Measurements from ENCODE around the gene A1BG. TPM values are rescaled to one million over a fixed set of nuclear protein-coding genes. Genes with fewer than 3 reads are reported as not detected.
A peak's percentile ranks its signal among the peaks of the same experiment; 100 is the strongest.

A1BG gene
- total RNA-seq, 4 donors from 2014 or later: 0.50 to 14.9 (median 3.4) TPM

- intact Hi-C loops (cut with DNase I): loop anchor here (10.0 kb wide), 1 partner anchor 83 kb away; the partner anchor contains the start of gene ZNF544
- Histone ChIP-seq H3K36me3 (peaks cover 19 to 21% of the 10 kb centered on the region in 2 donors), H3K4me1 (peaks cover 5 to 13% of the 10 kb centered on the region in 2 donors), H3K9me3 (no peaks in the 10 kb centered on the region), H3K27ac (no peak overlapping the region), H3K4me3 (replicated peaks in 1 of 3) (no peak overlapping the region), H3K27me3 (no peaks in the 10 kb centered on the region)
- TF ChIP-seq, protein P1, sequence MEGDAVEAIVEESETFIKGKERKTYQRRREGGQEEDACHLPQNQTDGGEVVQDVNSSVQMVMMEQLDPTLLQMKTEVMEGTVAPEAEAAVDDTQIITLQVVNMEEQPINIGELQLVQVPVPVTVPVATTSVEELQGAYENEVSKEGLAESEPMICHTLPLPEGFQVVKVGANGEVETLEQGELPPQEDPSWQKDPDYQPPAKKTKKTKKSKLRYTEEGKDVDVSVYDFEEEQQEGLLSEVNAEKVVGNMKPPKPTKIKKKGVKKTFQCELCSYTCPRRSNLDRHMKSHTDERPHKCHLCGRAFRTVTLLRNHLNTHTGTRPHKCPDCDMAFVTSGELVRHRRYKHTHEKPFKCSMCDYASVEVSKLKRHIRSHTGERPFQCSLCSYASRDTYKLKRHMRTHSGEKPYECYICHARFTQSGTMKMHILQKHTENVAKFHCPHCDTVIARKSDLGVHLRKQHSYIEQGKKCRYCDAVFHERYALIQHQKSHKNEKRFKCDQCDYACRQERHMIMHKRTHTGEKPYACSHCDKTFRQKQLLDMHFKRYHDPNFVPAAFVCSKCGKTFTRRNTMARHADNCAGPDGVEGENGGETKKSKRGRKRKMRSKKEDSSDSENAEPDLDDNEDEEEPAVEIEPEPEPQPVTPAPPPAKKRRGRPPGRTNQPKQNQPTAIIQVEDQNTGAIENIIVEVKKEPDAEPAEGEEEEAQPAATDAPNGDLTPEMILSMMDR (IDR thresholded peaks at IDR 0.05): no peak
- TF ChIP-seq POLR2A (IDR thresholded peaks at IDR 0.05): no peak
- WGBS, 2 donors: 86 to 89% methylated on average over 4 of the region's 4 CpGs
- DNase-seq: no peak
These were observed 45.6 kb downstream of the A1BG start for GRCh38 chr19:58307736-58308135.

GRCh38 chr19:58305932-58306323, 47.4 kb downstream of the A1BG start:
- Histone ChIP-seq H3K27me3 (no peaks in the 10 kb centered on the region), H3K4me1 (peaks cover 5 to 13% of the 10 kb centered on the region in 2 donors), H3K36me3 (peaks cover 5 to 10% of the 10 kb centered on the region in 2 donors), H3K27ac (peak overlapping the region in 2 of 3 donors; percentile 72 to 76), H3K9me3 (no peaks in the 10 kb centered on the region), H3K4me3 (replicated peaks in 1 of 3) (peak overlapping the region; percentile 44 to 88 (median 46))
- no peak for TF ChIP-seq POLR2A (IDR thresholded peaks at IDR 0.05)
- TF ChIP-seq, protein P1 (IDR thresholded peaks at IDR 0.05): no peak
- peak; percentile 21 to 34 for DNase-seq
- intact Hi-C loops (cut with DNase I): loop anchor here (10.0 kb wide), 1 partner anchor 81 kb away; the partner anchor contains the start of gene ZNF544
- WGBS, 2 donors: 30 to 31% methylated on average over 12 of the region's 12 CpGs

- Histone ChIP-seq H3K27me3 (no peaks in the 10 kb centered on the region), H3K4me1 (peaks cover 5 to 13% of the 10 kb centered on the region in 2 donors), H3K9me3 (no peaks in the 10 kb centered on the region), H3K36me3 (peaks cover 8 to 13% of the 10 kb centered on the region in 2 donors), H3K27ac (peak within 1 kb of the TSS; percentile 36 to 76 (median 72)), H3K4me3 (replicated peaks in 1 of 3) (peak within 1 kb of the TSS; percentile 44 to 88 (median 46))
- intact Hi-C loops (cut with DNase I): loop anchor here (10.0 kb wide), 1 partner anchor 80 kb away; the partner anchor contains the start of gene ZNF544
- 1% methylated on average over 38 to 54 of the region's 55 CpGs for WGBS, 2 donors
- TF ChIP-seq, protein P1 (IDR thresholded peaks at IDR 0.05): peak in 4 of 6 experiments; percentile 35 to 48 (median 45)
- peak in 1 of 2 donors; percentile 86 for TF ChIP-seq POLR2A (IDR thresholded peaks at IDR 0.05)
- peak; percentile 96 to 97 for DNase-seq
These were observed 48.0 kb downstream of the A1BG start, which contains the start of gene ERVK3-1 for GRCh38 chr19:58305065-58305931. Gene ERVK3-1 (plus strand): TSS chr19:58305377. CDS start chr19:58312169, 6,792 bp downstream.

DNA sequence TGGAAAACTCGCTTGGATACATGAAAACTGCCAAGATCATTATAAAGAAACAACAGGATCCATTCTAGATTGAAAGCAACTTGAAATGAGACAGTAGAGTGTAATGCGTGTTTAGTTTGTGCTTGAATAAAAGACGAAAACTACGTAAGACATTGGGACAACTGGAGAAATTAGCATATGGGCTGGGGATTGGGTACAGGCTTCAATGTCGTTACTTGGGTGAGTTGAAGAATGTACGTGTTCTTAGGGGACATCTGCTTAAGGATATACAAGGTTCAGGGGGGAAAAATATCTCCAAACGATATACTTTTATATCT, 48.6 kb downstream of the A1BG start:
- H3K9me3 ChIP-seq: no peaks in the 10 kb centered on the region
- TF ChIP-seq, protein P1 (IDR thresholded peaks at IDR 0.05): no peak
- TF ChIP-seq POLR2A (IDR thresholded peaks at IDR 0.05): no peak
- H3K27me3 ChIP-seq: no peaks in the 10 kb centered on the region
- peak overlapping the region; percentile 36 to 76 (median 54) for H3K27ac ChIP-seq
- H3K4me3 ChIP-seq (replicated peaks in 1 of 3): peak overlapping the region in 1 of 3 donors; percentile 88
- peaks cover 5 to 13% of the 10 kb centered on the region in 2 donors for H3K4me1 ChIP-seq
- H3K36me3 ChIP-seq: peaks cover 9 to 15% of the 10 kb centered on the region in 2 donors
- intact Hi-C loops (cut with DNase I): loop anchor here (10.0 kb wide), 1 partner anchor 80 kb away; the partner anchor contains the start of gene ZNF544
- 13% methylated on average over 7 of the region's 7 CpGs for WGBS, 2 donors
- DNase-seq: no peak

Measured in thyroid gland (tissue), 4 donors.